OCI-LY3 (cell line): ENCODE data around the gene SPTBN4.

ENCODE experiments used
- H2AFZ ChIP-seq: fragments of 200-600, 300-600 bp; shearing (Covaris generic); 2 replicates; pipeline ENCODE4 v1.6.0; 2014; ENCODE audit warnings: antibody characterized with exemption, low read depth, low read length
- H3K27ac ChIP-seq: fragments of 200-600, 300-600 bp; sonication (generic); 2 replicates; pipeline ENCODE4 v1.5.1; 2014; ENCODE audit warnings: mild to moderate bottlenecking, low read length, moderate library complexity, mixed read lengths
- H3K27me3 ChIP-seq: fragments of 200-600, 300-600 bp; sonication (generic); 2 replicates; pipeline ENCODE4 v1.6.1; 2014; ENCODE audit warnings: low read depth, low read length, mixed read lengths
- H3K36me3 ChIP-seq: fragments of 200-600, 300-600 bp; sonication (generic); replicated peaks from 2 replicates; pipeline ENCODE3; 2014; ENCODE audit warnings: low read depth, low read length, mixed read lengths
- H3K4me1 ChIP-seq: fragments of 300-600, 200-600 bp; sonication (generic); 2 replicates; pipeline ENCODE4 v1.6.1; 2014; ENCODE audit warnings: low read length, mixed read lengths
- H3K4me2 ChIP-seq: fragments of 200-600, 300-600 bp; sonication (generic); 2 replicates; pipeline ENCODE4 v1.6.1; 2014; ENCODE audit warnings: low read length, mixed read lengths
- H3K4me3 ChIP-seq: fragments of 300-600, 200-600 bp; sonication (generic); 2 replicates; pipeline ENCODE4 v1.5.1; 2014; ENCODE audit warnings: antibody characterized with exemption, mild to moderate bottlenecking, low read length, moderate library complexity
- H3K79me2 ChIP-seq: fragments of 300-600, 200-600 bp; shearing (Covaris generic); 2 replicates; pipeline ENCODE4 v1.6.1; 2014; ENCODE audit warnings: mild to moderate bottlenecking, low read length, mixed read lengths
- H3K9ac ChIP-seq: fragments of 300-600, 200-600 bp; shearing (Covaris generic); 2 replicates; pipeline ENCODE4 v1.6.0; 2014; ENCODE audit warnings: mild to moderate bottlenecking, low read length, moderate library complexity
- H3K9me3 ChIP-seq: fragments of 200-600, 300-600 bp; shearing (Covaris generic); 2 replicates; pipeline ENCODE4 v1.6.1; 2014; ENCODE audit warnings: low read length, mixed read lengths; ENCODE audit not compliant: insufficient read depth
- H4K20me1 ChIP-seq: fragments of 200-600, 300-600 bp; sonication (generic); 2 replicates; pipeline ENCODE4 v1.6.1; 2016; ENCODE audit warnings: low read length, mixed read lengths; ENCODE audit not compliant: insufficient read depth
- EZH2phosphoT487 ChIP-seq: fragments of 200-600 bp; shearing (Covaris generic); IDR thresholded peaks from 2 replicates; pipeline ENCODE4 v1.6.1; 2018; ENCODE audit warnings: antibody characterized with exemption, mixed run types, low read depth
- TF ChIP-seq, protein P1 (sequence below): fragments of 200-600, 300-600 bp; sonication (generic); IDR thresholded peaks from 2 replicates; pipeline ENCODE4 v1.5.1; 2014; ENCODE audit warnings: antibody characterized with exemption, low read length, low read depth

The SPTBN4 gene

DNA sequence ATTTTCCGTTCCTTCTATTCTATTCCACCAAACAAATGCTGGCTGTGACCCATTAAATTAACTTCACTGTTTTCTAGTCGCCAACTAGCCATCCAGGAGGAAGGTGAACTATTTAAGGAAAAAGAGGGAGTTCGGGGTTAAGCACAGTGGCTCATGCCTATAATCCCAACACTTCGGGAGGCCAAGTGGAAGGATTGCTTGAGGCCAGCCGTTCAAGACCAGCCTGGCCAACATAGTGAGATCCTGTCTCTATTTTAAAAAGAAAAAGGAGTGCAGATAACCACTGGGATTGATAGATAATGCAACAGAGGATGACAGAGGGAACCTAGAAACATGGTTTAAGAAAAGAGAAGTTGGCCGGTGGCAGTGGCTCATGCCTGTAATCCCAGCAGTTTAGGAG, 44.7 kb downstream of the SPTBN4 start:
- no peaks in the 10 kb centered on the region for H4K20me1 ChIP-seq
- H2AFZ ChIP-seq = no peak overlapping the region
- no peak overlapping the region for H3K9ac ChIP-seq
- H3K27me3 ChIP-seq = no peaks in the 10 kb centered on the region
- no peak overlapping the region for H3K27ac ChIP-seq
- no peaks in the 10 kb centered on the region for H3K4me1 ChIP-seq
- no peaks in the 10 kb centered on the region for H3K9me3 ChIP-seq
- no peaks in the 10 kb centered on the region for H3K36me3 ChIP-seq
- no peak overlapping the region for H3K4me3 ChIP-seq
- H3K79me2 ChIP-seq = no peaks in the 10 kb centered on the region
- no peak for TF ChIP-seq EZH2phosphoT487
- TF ChIP-seq, protein P1, sequence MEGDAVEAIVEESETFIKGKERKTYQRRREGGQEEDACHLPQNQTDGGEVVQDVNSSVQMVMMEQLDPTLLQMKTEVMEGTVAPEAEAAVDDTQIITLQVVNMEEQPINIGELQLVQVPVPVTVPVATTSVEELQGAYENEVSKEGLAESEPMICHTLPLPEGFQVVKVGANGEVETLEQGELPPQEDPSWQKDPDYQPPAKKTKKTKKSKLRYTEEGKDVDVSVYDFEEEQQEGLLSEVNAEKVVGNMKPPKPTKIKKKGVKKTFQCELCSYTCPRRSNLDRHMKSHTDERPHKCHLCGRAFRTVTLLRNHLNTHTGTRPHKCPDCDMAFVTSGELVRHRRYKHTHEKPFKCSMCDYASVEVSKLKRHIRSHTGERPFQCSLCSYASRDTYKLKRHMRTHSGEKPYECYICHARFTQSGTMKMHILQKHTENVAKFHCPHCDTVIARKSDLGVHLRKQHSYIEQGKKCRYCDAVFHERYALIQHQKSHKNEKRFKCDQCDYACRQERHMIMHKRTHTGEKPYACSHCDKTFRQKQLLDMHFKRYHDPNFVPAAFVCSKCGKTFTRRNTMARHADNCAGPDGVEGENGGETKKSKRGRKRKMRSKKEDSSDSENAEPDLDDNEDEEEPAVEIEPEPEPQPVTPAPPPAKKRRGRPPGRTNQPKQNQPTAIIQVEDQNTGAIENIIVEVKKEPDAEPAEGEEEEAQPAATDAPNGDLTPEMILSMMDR = no peak
- no peak overlapping the region for H3K4me2 ChIP-seq

DNA sequence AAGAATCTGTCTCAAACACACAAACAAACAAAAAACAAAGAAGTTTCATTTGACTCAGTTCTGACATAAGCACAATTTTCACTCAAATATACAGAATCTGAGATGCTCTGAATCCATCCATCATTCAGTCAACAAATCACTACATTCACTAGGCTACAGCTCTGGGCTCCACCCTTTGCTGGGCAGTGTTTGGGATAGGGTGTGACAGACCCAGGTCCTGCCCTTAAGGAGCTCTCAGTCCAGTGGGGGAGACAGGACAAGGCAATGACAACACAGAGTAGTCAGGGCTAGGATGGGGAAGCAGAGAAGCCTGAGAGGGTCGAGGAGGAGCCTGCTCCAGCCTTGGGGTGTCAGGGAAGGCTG, 45.3 kb downstream of the SPTBN4 start:
- no peaks in the 10 kb centered on the region for H3K36me3 ChIP-seq
- no peaks in the 10 kb centered on the region for H3K79me2 ChIP-seq
- H3K4me1 ChIP-seq = no peaks in the 10 kb centered on the region
- H3K4me2 ChIP-seq = no peak overlapping the region
- TF ChIP-seq, protein P1 = no peak
- no peak for TF ChIP-seq EZH2phosphoT487
- no peak overlapping the region for H3K27ac ChIP-seq
- H2AFZ ChIP-seq = no peak overlapping the region
- no peaks in the 10 kb centered on the region for H4K20me1 ChIP-seq
- H3K4me3 ChIP-seq = no peak overlapping the region
- no peak overlapping the region for H3K9ac ChIP-seq
- H3K27me3 ChIP-seq = no peaks in the 10 kb centered on the region
- H3K9me3 ChIP-seq = no peaks in the 10 kb centered on the region

DNA sequence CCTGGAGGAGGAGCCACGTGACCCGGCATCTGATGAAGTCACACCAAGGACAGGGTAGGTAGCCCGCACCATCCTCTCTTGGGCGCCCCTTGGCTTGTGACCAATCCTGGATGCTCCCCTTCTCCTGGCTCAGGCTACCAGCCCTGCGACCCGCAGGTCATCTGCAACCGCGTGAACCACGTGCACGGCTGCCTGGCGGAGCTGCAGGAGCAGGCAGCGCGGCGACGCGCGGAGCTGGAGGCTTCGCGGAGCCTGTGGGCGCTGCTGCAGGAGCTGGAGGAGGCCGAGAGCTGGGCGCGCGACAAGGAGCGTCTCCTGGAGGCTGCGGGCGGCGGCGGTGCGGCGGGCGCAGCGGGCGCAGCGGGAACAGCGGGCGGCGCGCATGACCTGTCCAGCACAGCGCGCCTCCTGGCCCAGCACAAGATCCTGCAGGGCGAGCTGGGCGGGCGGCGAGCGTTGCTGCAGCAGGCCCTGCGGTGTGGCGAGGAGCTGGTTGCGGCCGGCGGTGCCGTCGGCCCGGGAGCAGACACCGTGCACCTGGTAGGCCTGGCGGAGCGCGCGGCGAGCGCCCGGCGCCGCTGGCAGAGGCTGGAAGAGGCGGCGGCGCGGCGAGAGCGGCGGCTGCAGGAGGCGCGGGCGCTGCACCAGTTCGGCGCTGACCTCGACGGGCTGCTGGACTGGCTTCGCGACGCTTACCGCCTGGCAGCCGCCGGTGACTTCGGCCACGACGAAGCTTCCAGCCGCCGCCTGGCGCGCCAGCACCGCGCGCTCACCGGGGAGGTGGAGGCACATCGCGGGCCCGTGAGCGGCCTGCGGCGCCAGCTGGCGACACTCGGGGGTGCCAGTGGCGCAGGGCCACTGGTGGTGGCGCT, 45.9 kb downstream of the SPTBN4 start:
- H3K4me1 ChIP-seq = no peaks in the 10 kb centered on the region
- no peak overlapping the region for H3K9ac ChIP-seq
- no peak overlapping the region for H3K4me2 ChIP-seq
- H3K36me3 ChIP-seq = no peaks in the 10 kb centered on the region
- no peak overlapping the region for H2AFZ ChIP-seq
- no peaks in the 10 kb centered on the region for H3K9me3 ChIP-seq
- TF ChIP-seq, protein P1 = no peak
- TF ChIP-seq EZH2phosphoT487 = no peak
- no peaks in the 10 kb centered on the region for H3K27me3 ChIP-seq
- no peaks in the 10 kb centered on the region for H4K20me1 ChIP-seq
- no peak overlapping the region for H3K4me3 ChIP-seq
- H3K79me2 ChIP-seq = no peaks in the 10 kb centered on the region
- no peak overlapping the region for H3K27ac ChIP-seq

DNA sequence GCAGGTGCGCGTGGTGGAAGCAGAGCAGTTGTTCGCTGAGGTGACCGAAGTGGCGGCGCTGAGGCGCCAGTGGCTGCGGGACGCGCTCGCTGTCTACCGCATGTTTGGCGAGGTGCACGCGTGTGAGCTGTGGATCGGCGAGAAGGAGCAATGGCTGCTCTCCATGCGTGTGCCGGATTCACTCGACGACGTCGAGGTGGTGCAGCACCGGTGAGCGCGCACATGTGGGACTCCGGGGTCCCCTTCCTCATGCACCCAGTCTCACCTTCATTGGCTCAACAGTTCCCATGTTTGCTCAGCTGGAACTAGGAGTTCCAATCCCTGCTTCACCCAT, 46.5 kb downstream of the SPTBN4 start:
- Histone ChIP-seq H3K79me2 (no peaks in the 10 kb centered on the region), H3K4me2 (no peak overlapping the region), H3K4me1 (no peaks in the 10 kb centered on the region), H3K9ac (no peak overlapping the region), H2AFZ (no peak overlapping the region), H3K27me3 (no peaks in the 10 kb centered on the region), H3K36me3 (no peaks in the 10 kb centered on the region), H3K9me3 (no peaks in the 10 kb centered on the region), H3K4me3 (no peak overlapping the region), H3K27ac (no peak overlapping the region), H4K20me1 (no peaks in the 10 kb centered on the region)
- no peak for TF ChIP-seq EZH2phosphoT487
- TF ChIP-seq, protein P1 = no peak
